Measurements from ENCODE around the gene SLC8A1.

The SLC8A1 gene

GRCh38 chr2:40200366-40200915 is 251.4 kb downstream of the SLC8A1 start:
- TF ChIP-seq POLR2A (IDR thresholded peaks at IDR 0.05; ENCODE audit: low read length) (no peak), GATA1 (IDR thresholded peaks at IDR 0.05; ENCODE audit: low read depth, low read length) (no peak)
- no peak for DNase-seq

- no peak for DNase-seq
- TF ChIP-seq POLR2A (IDR thresholded peaks at IDR 0.05; ENCODE audit: low read length) (no peak), GATA1 (IDR thresholded peaks at IDR 0.05; ENCODE audit: low read depth, low read length) (no peak)
These were observed 252.1 kb downstream of the SLC8A1 start for GRCh38 chr2:40199771-40200170.

GRCh38 chr2:40197121-40197520 is 254.8 kb downstream of the SLC8A1 start:
- DNase-seq = no peak
- TF ChIP-seq GATA1 (IDR thresholded peaks at IDR 0.05; ENCODE audit: low read depth, low read length) (no peak), POLR2A (IDR thresholded peaks at IDR 0.05; ENCODE audit: low read length) (no peak)

GRCh38 chr2:40193670-40194026 is 258.2 kb downstream of the SLC8A1 start:
- TF ChIP-seq POLR2A (IDR thresholded peaks at IDR 0.05; ENCODE audit: low read length) (no peak), GATA1 (IDR thresholded peaks at IDR 0.05; ENCODE audit: low read depth, low read length) (no peak)
- no peak for DNase-seq

GRCh38 chr2:40192864-40193669 is 258.8 kb downstream of the SLC8A1 start:
- no peak for TF ChIP-seq POLR2A (IDR thresholded peaks at IDR 0.05; ENCODE audit: low read length)
- no peak for TF ChIP-seq GATA1 (IDR thresholded peaks at IDR 0.05; ENCODE audit: low read depth, low read length)
- DNase-seq = no peak

GRCh38 chr2:40190457-40190856 is 261.4 kb downstream of the SLC8A1 start:
- DNase-seq = no peak
- TF ChIP-seq POLR2A (IDR thresholded peaks at IDR 0.05; ENCODE audit: low read length) (no peak), GATA1 (IDR thresholded peaks at IDR 0.05; ENCODE audit: low read depth, low read length) (no peak)

GRCh38 chr2:40189881-40190280 is 262.0 kb downstream of the SLC8A1 start:
- TF ChIP-seq GATA1 (IDR thresholded peaks at IDR 0.05; ENCODE audit: low read depth, low read length) = no peak
- TF ChIP-seq POLR2A (IDR thresholded peaks at IDR 0.05; ENCODE audit: low read length) = no peak
- DNase-seq = no peak

GRCh38 chr2:40187054-40187453 is 264.8 kb downstream of the SLC8A1 start:
- TF ChIP-seq GATA1 (IDR thresholded peaks at IDR 0.05; ENCODE audit: low read depth, low read length) = no peak
- no peak for TF ChIP-seq POLR2A (IDR thresholded peaks at IDR 0.05; ENCODE audit: low read length)
- no peak for DNase-seq

GRCh38 chr2:40184551-40184950 is 267.3 kb downstream of the SLC8A1 start:
- TF ChIP-seq GATA1 (IDR thresholded peaks at IDR 0.05; ENCODE audit: low read depth, low read length) = no peak
- TF ChIP-seq POLR2A (IDR thresholded peaks at IDR 0.05; ENCODE audit: low read length) = no peak
- DNase-seq = no peak

- TF ChIP-seq GATA1 (IDR thresholded peaks at IDR 0.05; ENCODE audit: low read depth, low read length) = no peak
- TF ChIP-seq POLR2A (IDR thresholded peaks at IDR 0.05; ENCODE audit: low read length) = no peak
- DNase-seq = no peak
These were observed 270.0 kb downstream of the SLC8A1 start for GRCh38 chr2:40181855-40182254.

- no peak for DNase-seq
- no peak for TF ChIP-seq GATA1 (IDR thresholded peaks at IDR 0.05; ENCODE audit: low read depth, low read length)
- no peak for TF ChIP-seq POLR2A (IDR thresholded peaks at IDR 0.05; ENCODE audit: low read length)
These were observed 272.1 kb downstream of the SLC8A1 start for GRCh38 chr2:40179801-40180200.

- no peak for DNase-seq
- TF ChIP-seq GATA1 (IDR thresholded peaks at IDR 0.05; ENCODE audit: low read depth, low read length) (no peak), POLR2A (IDR thresholded peaks at IDR 0.05; ENCODE audit: low read length) (no peak)
These were observed 272.9 kb downstream of the SLC8A1 start for GRCh38 chr2:40178971-40179370.

- no peak for DNase-seq
- TF ChIP-seq GATA1 (IDR thresholded peaks at IDR 0.05; ENCODE audit: low read depth, low read length) = no peak
- no peak for TF ChIP-seq POLR2A (IDR thresholded peaks at IDR 0.05; ENCODE audit: low read length)
These were observed 273.6 kb downstream of the SLC8A1 start for GRCh38 chr2:40178171-40178778.

GRCh38 chr2:40177366-40177765 is 274.5 kb downstream of the SLC8A1 start:
- DNase-seq = no peak
- TF ChIP-seq POLR2A (IDR thresholded peaks at IDR 0.05; ENCODE audit: low read length) (no peak), GATA1 (IDR thresholded peaks at IDR 0.05; ENCODE audit: low read depth, low read length) (no peak)

GRCh38 chr2:40173276-40173675 is 278.6 kb downstream of the SLC8A1 start:
- no peak for TF ChIP-seq GATA1 (IDR thresholded peaks at IDR 0.05; ENCODE audit: low read depth, low read length)
- DNase-seq = no peak

Measured in erythroblast (primary cell).